Adipose tissue (tissue), 3 donors: Measurements from ENCODE around the gene PARP16. TPM values are rescaled to one million over a fixed set of nuclear protein-coding genes. Genes with fewer than 3 reads are reported as not detected.

Experiments used
- H3K27ac ChIP-seq: one replicate; pipeline ENCODE4 v1.5.1; 2013; ENCODE audit warnings: low read depth, low read length
- whole genome bisulfite sequencing, 3 donors: extraction: QIAGEN DNeasy Blood & Tissue Kit; methylation state at CpG; one replicate each; pipeline ENCODE4 v1.1.7; 2013; 5-methylcytosine and 5-hydroxymethylcytosine counted together
- polyA plus RNA-seq, 3 donors: library from polyadenylated mRNA; stranded (reverse); fragments of 200-250 nt; gene quantifications; one replicate each; pipeline ENCODE4 v1.2.3, GENCODE V29; 2013
- donor health status: healthy with polysubstance abuse.
- donor health status: Bipolar disorder and iron deficiency.
- donor health status: healthy.

Gene PARP16
- polyA plus RNA-seq, 3 donors = 5.6 to 9.3 (median 6.8) TPM

GRCh38 chr15:65323071-65323511 lies 36.4 kb upstream of the PARP16 start:
- WGBS, 3 donors = 6 to 7% (median 6%) methylated on average over 9 of the region's 9 CpGs
- no peak overlapping the region for H3K27ac ChIP-seq

- no peak overlapping the region for H3K27ac ChIP-seq
- 28 to 35% (median 29%) methylated on average over 5 of the region's 5 CpGs for WGBS, 3 donors
These were observed 32.2 kb upstream of the PARP16 start for GRCh38 chr15:65318870-65319356.

- 55 to 71% (median 60%) methylated on average over 11 of the region's 11 CpGs for WGBS, 3 donors
- H3K27ac ChIP-seq = no peak overlapping the region
These were observed 25.8 kb upstream of the PARP16 start for GRCh38 chr15:65312400-65312916.

GRCh38 chr15:65311760-65312159 lies 25.1 kb upstream of the PARP16 start:
- 33 to 43% (median 41%) methylated on average over 3 of the region's 3 CpGs for WGBS, 3 donors
- H3K27ac ChIP-seq = no peak overlapping the region

- no peak overlapping the region for H3K27ac ChIP-seq
- WGBS, 3 donors = 72 to 91% (median 80%) methylated on average over 10 of the region's 10 CpGs
These were observed 23.9 kb upstream of the PARP16 start for GRCh38 chr15:65310431-65311137.

GRCh38 chr15:65309882-65310418 lies 23.3 kb upstream of the PARP16 start:
- no peak overlapping the region for H3K27ac ChIP-seq
- 75 to 84% (median 82%) methylated on average over 12 of the region's 12 CpGs for WGBS, 3 donors

GRCh38 chr15:65307978-65308377 lies 21.3 kb upstream of the PARP16 start:
- WGBS, 3 donors = 75 to 86% (median 85%) methylated on average over 6 of the region's 6 CpGs

GRCh38 chr15:65306551-65306950 lies 19.9 kb upstream of the PARP16 start:
- no peak overlapping the region for H3K27ac ChIP-seq

More at GRCh38 chr15:65307978-65308377, 21.3 kb upstream of the PARP16 start:
- H3K27ac ChIP-seq = no peak overlapping the region

- 78 to 85% (median 78%) methylated on average over 3 of the region's 3 CpGs for WGBS, 3 donors
- no peak overlapping the region for H3K27ac ChIP-seq
These were observed 19.1 kb upstream of the PARP16 start for GRCh38 chr15:65305776-65306175.

- 40 to 57% (median 56%) methylated on average over 14 of the region's 14 CpGs for WGBS, 3 donors
- no peak overlapping the region for H3K27ac ChIP-seq
These were observed 18.6 kb upstream of the PARP16 start for GRCh38 chr15:65305150-65305758.

- H3K27ac ChIP-seq = peak within 1 kb of the TSS; percentile 36
- 0% methylated on average over 24 of the region's 24 CpGs for WGBS, 3 donors
These were observed 17.9 kb upstream of the PARP16 start, which contains the start of gene RNU5B-1 for GRCh38 chr15:65304381-65305149. Gene RNU5B-1, plus strand, starts transcription at chr15:65304677.

- 1 to 2% (median 1%) methylated on average over 24 of the region's 24 CpGs for WGBS, 3 donors
These were observed 17.2 kb upstream of the PARP16 start for GRCh38 chr15:65303687-65304380.

GRCh38 chr15:65302061-65302460 lies 15.4 kb upstream of the PARP16 start:
- WGBS, 3 donors = 78 to 84% (median 81%) methylated on average over 24 of the region's 24 CpGs
- H3K27ac ChIP-seq = no peak overlapping the region

More at GRCh38 chr15:65303687-65304380, 17.2 kb upstream of the PARP16 start:
- peak overlapping the region; percentile 36 for H3K27ac ChIP-seq

GRCh38 chr15:65300924-65301441 lies 14.3 kb upstream of the PARP16 start:
- no peak overlapping the region for H3K27ac ChIP-seq
- WGBS, 3 donors = 95 to 99% (median 96%) methylated on average over 13 to 36 of the region's 36 CpGs

GRCh38 chr15:65298731-65299130 lies 12.0 kb upstream of the PARP16 start:
- WGBS, 3 donors = 80 to 86% (median 85%) methylated on average over 11 of the region's 11 CpGs
- H3K27ac ChIP-seq = no peak overlapping the region

- WGBS, 3 donors = 51 to 70% (median 51%) methylated on average over 1 of the region's 1 CpG
- H3K27ac ChIP-seq = no peak overlapping the region
These were observed 6.3 kb upstream of the PARP16 start for GRCh38 chr15:65292938-65293518.

- 89 to 91% (median 91%) methylated on average over 7 of the region's 7 CpGs for WGBS, 3 donors
- H3K27ac ChIP-seq = no peak overlapping the region
These were observed 3.5 kb upstream of the PARP16 start for GRCh38 chr15:65290228-65290627.
